Measurements from ENCODE around the gene KCNH1.

Gene KCNH1

GRCh38 chr1:210731597-210731996, 402.4 kb downstream of the KCNH1 start:
- no peak overlapping the region for H3K4me3 ChIP-seq (ENCODE audit: low read length)
- TF ChIP-seq CTCF (IDR thresholded peaks at IDR 0.05; ENCODE audit: insufficient read depth, low read depth, low read length, missing control alignments): no peak
- no peak for DNase-seq (ENCODE audit: low read depth)

- no peak for DNase-seq (ENCODE audit: low read depth)
- TF ChIP-seq CTCF (IDR thresholded peaks at IDR 0.05; ENCODE audit: insufficient read depth, low read depth, low read length, missing control alignments): no peak
- H3K4me3 ChIP-seq (ENCODE audit: low read length): no peak overlapping the region
These were observed 402.8 kb downstream of the KCNH1 start for GRCh38 chr1:210731193-210731592.

- no peak for TF ChIP-seq CTCF (IDR thresholded peaks at IDR 0.05; ENCODE audit: insufficient read depth, low read depth, low read length, missing control alignments)
- H3K4me3 ChIP-seq (ENCODE audit: low read length): no peak overlapping the region
- DNase-seq (ENCODE audit: low read depth): no peak
These were observed 403.9 kb downstream of the KCNH1 start for GRCh38 chr1:210730023-210730422.

- no peak overlapping the region for H3K4me3 ChIP-seq (ENCODE audit: low read length)
- no peak for TF ChIP-seq CTCF (IDR thresholded peaks at IDR 0.05; ENCODE audit: insufficient read depth, low read depth, low read length, missing control alignments)
- DNase-seq (ENCODE audit: low read depth): no peak
These were observed 405.4 kb downstream of the KCNH1 start for GRCh38 chr1:210728437-210729149.

GRCh38 chr1:210727709-210728108, 406.2 kb downstream of the KCNH1 start:
- no peak for TF ChIP-seq CTCF (IDR thresholded peaks at IDR 0.05; ENCODE audit: insufficient read depth, low read depth, low read length, missing control alignments)
- DNase-seq (ENCODE audit: low read depth): no peak
- no peak overlapping the region for H3K4me3 ChIP-seq (ENCODE audit: low read length)

GRCh38 chr1:210726621-210727020, 407.3 kb downstream of the KCNH1 start:
- DNase-seq (ENCODE audit: low read depth): peak; percentile 47
- H3K4me3 ChIP-seq (ENCODE audit: low read length): no peak overlapping the region
- TF ChIP-seq CTCF (IDR thresholded peaks at IDR 0.05; ENCODE audit: insufficient read depth, low read depth, low read length, missing control alignments): no peak

GRCh38 chr1:210724768-210725167, 409.2 kb downstream of the KCNH1 start:
- TF ChIP-seq CTCF (IDR thresholded peaks at IDR 0.05; ENCODE audit: insufficient read depth, low read depth, low read length, missing control alignments): no peak
- H3K4me3 ChIP-seq (ENCODE audit: low read length): no peak overlapping the region
- no peak for DNase-seq (ENCODE audit: low read depth)

Data from epithelial cell of esophagus (primary cell).